Liver (tissue), 9 donors: Measurements from ENCODE around the gene DOCK2. TPM values are rescaled to one million over a fixed set of nuclear protein-coding genes. Genes with fewer than 3 reads are reported as not detected.

Experiments
- DNase-seq: peaks from one replicate; pipeline ENCODE4 v3.0.0-alpha.2; 2017; ENCODE audit warnings: low spot score
- H3K27ac ChIP-seq, 2 donors: one replicate each; pipeline ENCODE4 v1.7.0; 2013; ENCODE audit warnings: inconsistent platforms in 2 of 2, low read length in 2 of 2, control low read depth in 1 of 2, low read depth in 1 of 2, mild to moderate bottlenecking in 1 of 2
- H3K27me3 ChIP-seq, 4 donors: one replicate each; pipeline versions ENCODE4 v1.6.1 to v1.7.0; 2013; ENCODE audit warnings: low read length in 3 of 4, inconsistent platforms in 1 of 4, mild to moderate bottlenecking in 1 of 4, moderate library complexity in 1 of 4; ENCODE audit not compliant: control insufficient read depth in 4 of 4, insufficient read depth in 4 of 4
- H3K36me3 ChIP-seq, 4 donors: one replicate each; pipeline versions ENCODE4 v1.6.1 to v1.7.0; 2013; ENCODE audit warnings: low read length in 3 of 4, mild to moderate bottlenecking in 3 of 4, low read depth in 1 of 4, moderate library complexity in 1 of 4; ENCODE audit not compliant: control insufficient read depth in 4 of 4, insufficient read depth in 3 of 4
- H3K4me1 ChIP-seq, 4 donors: one replicate each; pipeline versions ENCODE4 v1.6.1 to v1.7.0; 2013; ENCODE audit warnings: low read length in 3 of 4, mild to moderate bottlenecking in 3 of 4, moderate library complexity in 1 of 4; ENCODE audit not compliant: control insufficient read depth in 4 of 4, insufficient read depth in 4 of 4
- H3K4me3 ChIP-seq, 3 donors: one replicate each; pipeline versions ENCODE4 v1.6.1 to v1.7.0; 2013; ENCODE audit warnings: low read length in 3 of 3, control low read depth in 1 of 3, low read depth in 1 of 3, mild to moderate bottlenecking in 1 of 3
- H3K9ac ChIP-seq, 2 donors: one replicate each; pipeline ENCODE4 v1.7.0; 2013; ENCODE audit warnings: low read length in 2 of 2, mild to moderate bottlenecking in 2 of 2, moderate library complexity in 2 of 2, control low read depth in 1 of 2, low read depth in 1 of 2
- H3K9me3 ChIP-seq, 4 donors: one replicate each; pipeline versions ENCODE4 v1.6.1 to v1.7.0; 2013; ENCODE audit warnings: low read length in 3 of 4; ENCODE audit not compliant: control insufficient read depth in 4 of 4
- EGR1 ChIP-seq, 2 donors: IDR thresholded peaks; 2 replicates each; pipeline ENCODE4 v1.6.1; 2016 to 2018; ENCODE audit warnings: antibody characterized with exemption in 2 of 2, low read depth in 2 of 2
- FOXA1 ChIP-seq: IDR thresholded peaks from 2 replicates; pipeline ENCODE4 v1.6.1; 2016; ENCODE audit warnings: antibody characterized with exemption
- GABPA ChIP-seq, 2 donors: IDR thresholded peaks in 1 of 2; conservative IDR thresholded peaks in 1 of 2; 2 replicates each; pipeline ENCODE4 v1.6.1; 2016; ENCODE audit warnings: antibody characterized with exemption in 2 of 2, mild to moderate bottlenecking in 1 of 2, moderate library complexity in 1 of 2
- HNF4A ChIP-seq, 2 donors: conservative IDR thresholded peaks; 2 replicates each; pipeline ENCODE4 v1.6.1; 2016; ENCODE audit warnings: antibody characterized with exemption in 2 of 2, mild to moderate bottlenecking in 2 of 2
- HNF4G ChIP-seq: IDR thresholded peaks from 2 replicates; pipeline ENCODE4 v1.6.1; 2016; ENCODE audit warnings: antibody characterized with exemption
- JUND ChIP-seq, 2 donors: IDR thresholded peaks; 2 replicates each; pipeline ENCODE4 v1.6.1; 2016; ENCODE audit warnings: antibody characterized with exemption in 2 of 2
- NR2F2 ChIP-seq: IDR thresholded peaks from 2 replicates; pipeline ENCODE4 v1.6.1; 2016; ENCODE audit warnings: antibody characterized with exemption
- RAD21 ChIP-seq, 2 donors: IDR thresholded peaks; 2 replicates each; pipeline ENCODE4 v1.6.1; 2016; ENCODE audit warnings: antibody characterized with exemption in 2 of 2, mild to moderate bottlenecking in 2 of 2
- RXRA ChIP-seq, 2 donors: IDR thresholded peaks; 2 replicates each; pipeline ENCODE4 v1.6.1; 2017 to 2018; ENCODE audit warnings: antibody characterized with exemption in 2 of 2, mild to moderate bottlenecking in 1 of 2
- SP1 ChIP-seq: IDR thresholded peaks from 2 replicates; pipeline ENCODE4 v1.6.1; 2018; ENCODE audit warnings: antibody characterized with exemption, mild to moderate bottlenecking
- TAF1 ChIP-seq: conservative IDR thresholded peaks from 2 replicates; pipeline ENCODE4 v1.6.1; 2016; ENCODE audit warnings: antibody characterized with exemption, mild to moderate bottlenecking
- YY1 ChIP-seq: IDR thresholded peaks from 2 replicates; pipeline ENCODE4 v1.6.1; 2016; ENCODE audit warnings: antibody characterized with exemption, mild to moderate bottlenecking
- WGBS: extraction: QIAGEN DNeasy Blood & Tissue Kit; methylation state at CpG from one replicate; pipeline ENCODE4 v1.1.7; 2013; 5-methylcytosine and 5-hydroxymethylcytosine counted together
- polyA plus RNA-seq, 2 donors: library from polyadenylated mRNA; stranded (reverse) in 1 of 2; unstranded in 1 of 2; fragments of 200-250 nt in 1 of 2; fragments of >200 nt in 1 of 2; fragmentation: Nextera tagmentation in 1 of 2; extraction: Ambion mirVana in 1 of 2; gene quantifications; one replicate each; pipeline versions ENCODE4 v1.2.1 to v1.2.3, GENCODE V29; 2013 to 2015
- total RNA-seq, 2 donors: library from RNA; depleted of rRNA; stranded (reverse); fragments of >200 nt; gene quantifications; one replicate each; pipeline ENCODE4 v1.2.3, GENCODE V29; 2014
- TF ChIP-seq, protein P1 (sequence below): IDR thresholded peaks from 2 replicates; pipeline ENCODE4 v1.6.1; 2016; ENCODE audit warnings: antibody characterized with exemption
- TF ChIP-seq, protein P2 (sequence below): fragments of 150-350 bp; IDR thresholded peaks from 2 replicates; pipeline ENCODE4 v1.5.1; 2017; ENCODE audit warnings: improper control_type of control experiment, low read depth, low read length; ENCODE audit not compliant: missing input control
- TF ChIP-seq, protein P3 (sequence below): IDR thresholded peaks from 2 replicates; pipeline ENCODE4 v1.6.1; 2016; ENCODE audit warnings: antibody characterized with exemption
- TF ChIP-seq, protein P4 (sequence below): IDR thresholded peaks from 2 replicates; pipeline ENCODE4 v1.6.1; 2016; ENCODE audit warnings: antibody characterized with exemption
- TF ChIP-seq, protein P5 (sequence below): IDR thresholded peaks from 2 replicates; pipeline ENCODE4 v1.6.1; 2016; ENCODE audit warnings: antibody characterized with exemption, mild to moderate bottlenecking
- donor health status: healthy.
- donor health status: healthy.
- donor health status: healthy.
- donor health status: healthy.
- donor health status: healthy.

Gene DOCK2
- total and polyA plus RNA-seq, 4 donors, result 2.3 to 26.6 (median 8.2) TPM

DNA sequence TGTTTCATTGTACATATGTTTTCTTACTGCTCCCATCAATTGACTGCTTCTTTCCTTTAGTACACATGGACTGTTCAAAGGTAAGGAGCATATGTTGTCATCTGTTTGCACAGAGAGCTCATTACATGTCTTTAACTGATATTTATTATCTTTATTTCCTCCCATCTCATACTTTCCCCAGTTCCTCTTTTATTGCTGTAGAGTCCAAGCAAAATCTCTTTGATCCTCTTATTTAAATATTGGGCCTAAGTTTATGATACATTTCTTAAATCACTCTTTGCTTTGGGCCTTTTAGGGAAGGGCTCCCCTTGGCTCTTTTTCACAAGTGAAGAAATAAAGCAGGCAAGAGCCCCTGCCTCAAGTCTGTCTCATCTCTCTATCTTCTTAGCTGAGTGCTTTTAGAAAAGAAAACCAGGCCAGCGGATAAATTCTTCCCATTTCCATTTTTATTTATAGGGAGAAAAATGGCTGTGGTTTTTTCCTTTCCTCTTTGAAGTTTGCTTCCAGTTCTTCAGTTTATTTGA lies 152.4 kb downstream of the DOCK2 start:
- Histone ChIP-seq H3K9me3 (no peaks in the 10 kb centered on the region), H3K4me1 (no peaks in the 10 kb centered on the region), H3K27ac (no peak overlapping the region), H3K27me3 (peaks cover 0 to 3% (median 0%) of the 10 kb centered on the region in 4 donors), H3K4me3 (no peak overlapping the region), H3K36me3 (no peaks in the 10 kb centered on the region), H3K9ac (no peak overlapping the region)
- no peak for DNase-seq
- TF ChIP-seq, protein P1, sequence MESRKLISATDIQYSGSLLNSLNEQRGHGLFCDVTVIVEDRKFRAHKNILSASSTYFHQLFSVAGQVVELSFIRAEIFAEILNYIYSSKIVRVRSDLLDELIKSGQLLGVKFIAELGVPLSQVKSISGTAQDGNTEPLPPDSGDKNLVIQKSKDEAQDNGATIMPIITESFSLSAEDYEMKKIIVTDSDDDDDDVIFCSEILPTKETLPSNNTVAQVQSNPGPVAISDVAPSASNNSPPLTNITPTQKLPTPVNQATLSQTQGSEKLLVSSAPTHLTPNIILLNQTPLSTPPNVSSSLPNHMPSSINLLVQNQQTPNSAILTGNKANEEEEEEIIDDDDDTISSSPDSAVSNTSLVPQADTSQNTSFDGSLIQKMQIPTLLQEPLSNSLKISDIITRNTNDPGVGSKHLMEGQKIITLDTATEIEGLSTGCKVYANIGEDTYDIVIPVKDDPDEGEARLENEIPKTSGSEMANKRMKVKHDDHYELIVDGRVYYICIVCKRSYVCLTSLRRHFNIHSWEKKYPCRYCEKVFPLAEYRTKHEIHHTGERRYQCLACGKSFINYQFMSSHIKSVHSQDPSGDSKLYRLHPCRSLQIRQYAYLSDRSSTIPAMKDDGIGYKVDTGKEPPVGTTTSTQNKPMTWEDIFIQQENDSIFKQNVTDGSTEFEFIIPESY, result no peak
- TF ChIP-seq, protein P2, sequence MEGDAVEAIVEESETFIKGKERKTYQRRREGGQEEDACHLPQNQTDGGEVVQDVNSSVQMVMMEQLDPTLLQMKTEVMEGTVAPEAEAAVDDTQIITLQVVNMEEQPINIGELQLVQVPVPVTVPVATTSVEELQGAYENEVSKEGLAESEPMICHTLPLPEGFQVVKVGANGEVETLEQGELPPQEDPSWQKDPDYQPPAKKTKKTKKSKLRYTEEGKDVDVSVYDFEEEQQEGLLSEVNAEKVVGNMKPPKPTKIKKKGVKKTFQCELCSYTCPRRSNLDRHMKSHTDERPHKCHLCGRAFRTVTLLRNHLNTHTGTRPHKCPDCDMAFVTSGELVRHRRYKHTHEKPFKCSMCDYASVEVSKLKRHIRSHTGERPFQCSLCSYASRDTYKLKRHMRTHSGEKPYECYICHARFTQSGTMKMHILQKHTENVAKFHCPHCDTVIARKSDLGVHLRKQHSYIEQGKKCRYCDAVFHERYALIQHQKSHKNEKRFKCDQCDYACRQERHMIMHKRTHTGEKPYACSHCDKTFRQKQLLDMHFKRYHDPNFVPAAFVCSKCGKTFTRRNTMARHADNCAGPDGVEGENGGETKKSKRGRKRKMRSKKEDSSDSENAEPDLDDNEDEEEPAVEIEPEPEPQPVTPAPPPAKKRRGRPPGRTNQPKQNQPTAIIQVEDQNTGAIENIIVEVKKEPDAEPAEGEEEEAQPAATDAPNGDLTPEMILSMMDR, result no peak
- TF ChIP-seq RXRA (IDR thresholded peaks at IDR 0.05) (no peak), FOXA1 (no peak)
- 91% methylated on average over 1 of the region's 1 CpG for WGBS

DNA sequence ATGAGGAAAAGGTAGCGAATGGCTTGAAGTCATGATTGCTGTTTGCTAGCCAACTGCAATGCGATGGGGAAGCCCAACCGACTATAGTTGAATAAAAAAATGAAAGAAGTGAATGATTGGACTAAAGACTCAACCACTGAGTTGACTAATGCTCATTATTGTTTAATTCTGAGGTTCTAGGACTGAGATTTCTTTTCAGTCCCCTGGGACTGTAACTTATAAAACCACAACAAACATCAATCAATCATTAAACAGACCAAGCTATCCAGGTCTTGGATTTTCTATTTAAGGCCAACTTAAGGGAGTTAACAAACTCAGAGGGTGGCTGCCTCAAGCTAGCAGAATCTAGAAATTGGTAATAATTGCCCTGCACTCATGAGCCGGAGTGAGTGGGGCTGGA lies 154.2 kb downstream of the DOCK2 start:
- Histone ChIP-seq H3K9ac (no peak overlapping the region), H3K36me3 (no peaks in the 10 kb centered on the region), H3K4me1 (no peaks in the 10 kb centered on the region), H3K27ac (no peak overlapping the region), H3K4me3 (no peak overlapping the region), H3K27me3 (peaks cover 0 to 3% (median 0%) of the 10 kb centered on the region in 4 donors), H3K9me3 (peaks cover 0 to 2% (median 0%) of the 10 kb centered on the region in 4 donors)
- 67% methylated on average over 4 of the region's 4 CpGs for WGBS
- no peak for DNase-seq
- no peak for TF ChIP-seq NR2F2
- TF ChIP-seq, protein P3, sequence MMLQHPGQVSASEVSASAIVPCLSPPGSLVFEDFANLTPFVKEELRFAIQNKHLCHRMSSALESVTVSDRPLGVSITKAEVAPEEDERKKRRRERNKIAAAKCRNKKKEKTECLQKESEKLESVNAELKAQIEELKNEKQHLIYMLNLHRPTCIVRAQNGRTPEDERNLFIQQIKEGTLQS, result no peak
- TF ChIP-seq EGR1 (IDR thresholded peaks at IDR 0.05; ENCODE audit: low read depth in 2 of 2), result no peak
- no peak for TF ChIP-seq RAD21 (IDR thresholded peaks at IDR 0.05)
- TF ChIP-seq JUND (IDR thresholded peaks at IDR 0.05), result no peak
- TF ChIP-seq SP1, result no peak
- TF ChIP-seq TAF1, result no peak
- TF ChIP-seq, protein P4, sequence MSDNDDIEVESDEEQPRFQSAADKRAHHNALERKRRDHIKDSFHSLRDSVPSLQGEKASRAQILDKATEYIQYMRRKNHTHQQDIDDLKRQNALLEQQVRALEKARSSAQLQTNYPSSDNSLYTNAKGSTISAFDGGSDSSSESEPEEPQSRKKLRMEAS, result no peak
- TF ChIP-seq YY1, result no peak
- no peak for TF ChIP-seq HNF4A (conservative IDR thresholded peaks at IDR 0.05)
- TF ChIP-seq, protein P5, sequence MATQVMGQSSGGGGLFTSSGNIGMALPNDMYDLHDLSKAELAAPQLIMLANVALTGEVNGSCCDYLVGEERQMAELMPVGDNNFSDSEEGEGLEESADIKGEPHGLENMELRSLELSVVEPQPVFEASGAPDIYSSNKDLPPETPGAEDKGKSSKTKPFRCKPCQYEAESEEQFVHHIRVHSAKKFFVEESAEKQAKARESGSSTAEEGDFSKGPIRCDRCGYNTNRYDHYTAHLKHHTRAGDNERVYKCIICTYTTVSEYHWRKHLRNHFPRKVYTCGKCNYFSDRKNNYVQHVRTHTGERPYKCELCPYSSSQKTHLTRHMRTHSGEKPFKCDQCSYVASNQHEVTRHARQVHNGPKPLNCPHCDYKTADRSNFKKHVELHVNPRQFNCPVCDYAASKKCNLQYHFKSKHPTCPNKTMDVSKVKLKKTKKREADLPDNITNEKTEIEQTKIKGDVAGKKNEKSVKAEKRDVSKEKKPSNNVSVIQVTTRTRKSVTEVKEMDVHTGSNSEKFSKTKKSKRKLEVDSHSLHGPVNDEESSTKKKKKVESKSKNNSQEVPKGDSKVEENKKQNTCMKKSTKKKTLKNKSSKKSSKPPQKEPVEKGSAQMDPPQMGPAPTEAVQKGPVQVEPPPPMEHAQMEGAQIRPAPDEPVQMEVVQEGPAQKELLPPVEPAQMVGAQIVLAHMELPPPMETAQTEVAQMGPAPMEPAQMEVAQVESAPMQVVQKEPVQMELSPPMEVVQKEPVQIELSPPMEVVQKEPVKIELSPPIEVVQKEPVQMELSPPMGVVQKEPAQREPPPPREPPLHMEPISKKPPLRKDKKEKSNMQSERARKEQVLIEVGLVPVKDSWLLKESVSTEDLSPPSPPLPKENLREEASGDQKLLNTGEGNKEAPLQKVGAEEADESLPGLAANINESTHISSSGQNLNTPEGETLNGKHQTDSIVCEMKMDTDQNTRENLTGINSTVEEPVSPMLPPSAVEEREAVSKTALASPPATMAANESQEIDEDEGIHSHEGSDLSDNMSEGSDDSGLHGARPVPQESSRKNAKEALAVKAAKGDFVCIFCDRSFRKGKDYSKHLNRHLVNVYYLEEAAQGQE, result no peak
- TF ChIP-seq FOXA1, result no peak
- TF ChIP-seq GABPA (IDR thresholded peaks at IDR 0.05 in 1 of 2, conservative IDR thresholded peaks at IDR 0.05 in 1 of 2), result no peak
- no peak for TF ChIP-seq HNF4G
- TF ChIP-seq, protein P1, result no peak
- no peak for TF ChIP-seq RXRA (IDR thresholded peaks at IDR 0.05)
